ENCODE results near the gene NKX2-3. TPM values are rescaled to one million over a fixed set of nuclear protein-coding genes. Genes with fewer than 3 reads are reported as not detected.
A peak's percentile ranks its signal among the peaks of the same experiment; 100 is the strongest.

NKX2-3 gene
- total and polyA plus RNA-seq, 3 experiments from 2014 or later: not detected

- H3K27ac ChIP-seq (ENCODE audit: low read depth, low read length): no peak overlapping the region
- Mint-ChIP-seq H3K36me3 (no peaks in the 10 kb centered on the region), H3K27ac (no peak overlapping the region), H3K4me1 (peaks cover 8 to 11% (median 9%) of the 10 kb centered on the region in 3 donors), H3K27me3 (peaks cover 19 to 41% of the 10 kb centered on the region in 2 donors), H3K9me3 (no peaks in the 10 kb centered on the region), H3K4me3 (no peak overlapping the region)
- no peaks in the 10 kb centered on the region for H3K36me3 ChIP-seq (ENCODE audit: insufficient read depth, low read length)
- no peaks in the 10 kb centered on the region for H3K9me3 ChIP-seq (ENCODE audit: low read length)
- H3K27me3 ChIP-seq (ENCODE audit: insufficient read depth, low read length, poor library complexity, severe bottlenecking): no peaks in the 10 kb centered on the region
- POLR2A ChIA-PET: no interaction called here
- H3K4me1 ChIP-seq (ENCODE audit: insufficient read depth, low read length): no peaks in the 10 kb centered on the region
- CTCF ChIA-PET: interaction anchor here (1.8 kb wide), 1 partner anchor 56 kb away, joined by 4 read pairs; no protein-coding TSS in a partner anchor
- DNase-seq: no peak
- H3K4me3 ChIP-seq (ENCODE audit: low read length): no peak overlapping the region
Observed at GRCh38 chr10:99558708-99559107, 26.0 kb downstream of the NKX2-3 start.

GRCh38 chr10:99560277-99561126 is 27.8 kb downstream of the NKX2-3 start:
- Histone ChIP-seq H3K27ac (ENCODE audit: low read depth, low read length) (no peak overlapping the region), H3K36me3 (ENCODE audit: insufficient read depth, low read length) (no peaks in the 10 kb centered on the region), H3K4me3 (ENCODE audit: low read length) (no peak overlapping the region), H3K9me3 (ENCODE audit: low read length) (no peaks in the 10 kb centered on the region), H3K27me3 (ENCODE audit: insufficient read depth, low read length, poor library complexity, severe bottlenecking) (no peaks in the 10 kb centered on the region), H3K4me1 (ENCODE audit: insufficient read depth, low read length) (no peaks in the 10 kb centered on the region)
- Mint-ChIP-seq H3K4me1 (peaks cover 8 to 10% (median 9%) of the 10 kb centered on the region in 3 donors), H3K27me3 (peaks cover 12 to 26% of the 10 kb centered on the region in 2 donors), H3K27ac (peak overlapping the region in 1 of 8 donors; percentile 21), H3K4me3 (no peak overlapping the region), H3K36me3 (no peaks in the 10 kb centered on the region), H3K9me3 (no peaks in the 10 kb centered on the region)
- ChIA-PET CTCF (interaction anchor here (0.7 to 1.4 kb wide), 5 partner anchors 9 to 51 kb away, joined by 3 read pairs; no protein-coding TSS in a partner anchor), POLR2A (no interaction called here)
- DNase-seq: peak in 4 of 5 donors; percentile 20 to 50 (median 26)

GRCh38 chr10:99562631-99563030 is 29.9 kb downstream of the NKX2-3 start:
- H3K27me3 ChIP-seq (ENCODE audit: insufficient read depth, low read length, poor library complexity, severe bottlenecking): no peaks in the 10 kb centered on the region
- H3K9me3 Mint-ChIP-seq: no peaks in the 10 kb centered on the region
- DNase-seq: no peak
- H3K36me3 Mint-ChIP-seq: no peaks in the 10 kb centered on the region
- H3K9me3 ChIP-seq (ENCODE audit: low read length): no peaks in the 10 kb centered on the region
- ChIA-PET CTCF (no interaction called here), POLR2A (no interaction called here)
- H3K27ac Mint-ChIP-seq: no peak overlapping the region
- no peak overlapping the region for H3K27ac ChIP-seq (ENCODE audit: low read depth, low read length)
- H3K36me3 ChIP-seq (ENCODE audit: insufficient read depth, low read length): no peaks in the 10 kb centered on the region
- no peaks in the 10 kb centered on the region for H3K4me1 ChIP-seq (ENCODE audit: insufficient read depth, low read length)
- peaks cover 9 to 36% of the 10 kb centered on the region in 2 donors for H3K27me3 Mint-ChIP-seq
- no peak overlapping the region for H3K4me3 ChIP-seq (ENCODE audit: low read length)
- H3K4me1 Mint-ChIP-seq: no peaks in the 10 kb centered on the region
- no peak overlapping the region for H3K4me3 Mint-ChIP-seq

DNA sequence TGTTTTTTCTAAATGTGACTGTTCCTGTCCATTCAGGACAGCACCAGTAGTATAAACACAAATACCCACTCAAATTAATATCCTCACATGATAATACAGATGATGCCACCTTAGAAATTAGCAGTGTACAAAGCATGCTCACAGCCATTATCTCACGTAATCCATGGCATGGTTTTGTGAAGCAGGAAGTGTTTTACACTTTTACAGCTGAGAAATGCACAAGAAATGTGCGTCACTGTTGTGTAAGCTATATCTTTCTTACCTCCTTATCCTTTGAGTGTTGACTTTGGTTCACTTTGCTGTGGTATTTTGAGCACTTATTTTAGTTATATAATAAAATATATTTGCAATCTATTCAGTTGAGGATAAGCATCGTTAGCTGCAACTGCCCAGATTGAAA is 31.6 kb downstream of the NKX2-3 start:
- H3K27me3 ChIP-seq (ENCODE audit: insufficient read depth, low read length, poor library complexity, severe bottlenecking): no peaks in the 10 kb centered on the region
- CTCF ChIA-PET: no interaction called here
- Mint-ChIP-seq H3K27me3 (peaks cover 11 to 42% of the 10 kb centered on the region in 2 donors), H3K4me1 (no peaks in the 10 kb centered on the region), H3K27ac (no peak overlapping the region), H3K9me3 (no peaks in the 10 kb centered on the region), H3K36me3 (no peaks in the 10 kb centered on the region), H3K4me3 (no peak overlapping the region)
- H3K27ac ChIP-seq (ENCODE audit: low read depth, low read length): no peak overlapping the region
- no peak for DNase-seq
- POLR2A ChIA-PET: no interaction called here
- H3K9me3 ChIP-seq (ENCODE audit: low read length): no peaks in the 10 kb centered on the region
- H3K36me3 ChIP-seq (ENCODE audit: insufficient read depth, low read length): no peaks in the 10 kb centered on the region
- no peak overlapping the region for H3K4me3 ChIP-seq (ENCODE audit: low read length)
- H3K4me1 ChIP-seq (ENCODE audit: insufficient read depth, low read length): no peaks in the 10 kb centered on the region

- H3K36me3 Mint-ChIP-seq: no peaks in the 10 kb centered on the region
- H3K4me1 Mint-ChIP-seq: no peaks in the 10 kb centered on the region
- CTCF ChIA-PET: interaction anchor here (0.7 kb wide), 1 partner anchor 98 kb away, joined by 3 read pairs; no protein-coding TSS in a partner anchor
- H3K27me3 Mint-ChIP-seq: peaks cover 9 to 45% of the 10 kb centered on the region in 2 donors
- H3K4me3 Mint-ChIP-seq: no peak overlapping the region
- Histone ChIP-seq H3K4me3 (ENCODE audit: low read length) (no peak overlapping the region), H3K27ac (ENCODE audit: low read depth, low read length) (no peak overlapping the region), H3K4me1 (ENCODE audit: insufficient read depth, low read length) (no peaks in the 10 kb centered on the region), H3K9me3 (ENCODE audit: low read length) (no peaks in the 10 kb centered on the region), H3K36me3 (ENCODE audit: insufficient read depth, low read length) (no peaks in the 10 kb centered on the region), H3K27me3 (ENCODE audit: insufficient read depth, low read length, poor library complexity, severe bottlenecking) (no peaks in the 10 kb centered on the region)
- POLR2A ChIA-PET: no interaction called here
- no peak for DNase-seq
- no peak overlapping the region for H3K27ac Mint-ChIP-seq
- no peaks in the 10 kb centered on the region for H3K9me3 Mint-ChIP-seq
Observed at GRCh38 chr10:99565166-99565565, 32.4 kb downstream of the NKX2-3 start.

DNA sequence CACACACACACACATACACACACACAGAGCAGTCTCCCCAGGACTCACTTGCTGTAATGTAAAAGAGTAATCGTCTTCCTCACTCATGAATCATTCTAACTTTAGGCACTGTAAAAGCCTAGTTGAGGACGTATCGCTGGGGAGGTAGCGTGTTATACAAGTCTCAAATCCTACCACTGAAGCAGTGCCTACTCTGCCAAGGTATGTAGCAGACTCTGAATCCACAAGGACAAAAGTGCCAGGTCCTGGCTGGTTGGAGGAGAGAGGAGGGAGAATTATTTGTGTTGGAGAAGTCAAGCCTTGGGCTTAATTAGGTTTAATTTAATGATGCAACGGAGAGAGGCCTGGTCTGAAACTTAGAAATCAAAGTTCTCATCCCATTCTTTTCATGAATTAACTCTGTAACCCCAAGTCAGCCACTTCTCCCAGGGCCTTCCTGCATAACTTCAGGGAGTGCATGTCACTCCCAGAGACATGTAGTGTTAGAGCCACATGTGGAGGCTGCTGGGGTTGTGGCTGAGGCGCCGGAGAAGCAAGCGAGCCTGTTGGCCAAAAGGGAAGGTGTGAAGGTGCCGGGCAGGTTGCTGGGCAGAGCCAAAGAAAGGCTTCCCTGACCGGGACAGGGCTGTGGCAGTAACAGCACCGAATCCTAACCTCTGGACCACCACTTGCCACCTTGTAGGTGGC is 36.7 kb downstream of the NKX2-3 start:
- no peak overlapping the region for H3K27ac ChIP-seq (ENCODE audit: low read depth, low read length)
- POLR2A ChIA-PET: no interaction called here
- H3K27me3 ChIP-seq (ENCODE audit: insufficient read depth, low read length, poor library complexity, severe bottlenecking): no peaks in the 10 kb centered on the region
- CTCF ChIA-PET: no interaction called here
- no peak for DNase-seq
- Mint-ChIP-seq H3K27ac (no peak overlapping the region), H3K36me3 (no peaks in the 10 kb centered on the region), H3K9me3 (no peaks in the 10 kb centered on the region), H3K4me1 (no peaks in the 10 kb centered on the region), H3K4me3 (no peak overlapping the region), H3K27me3 (peaks cover 12 to 46% of the 10 kb centered on the region in 2 donors)
- H3K9me3 ChIP-seq (ENCODE audit: low read length): no peaks in the 10 kb centered on the region
- H3K36me3 ChIP-seq (ENCODE audit: insufficient read depth, low read length): no peaks in the 10 kb centered on the region
- H3K4me1 ChIP-seq (ENCODE audit: insufficient read depth, low read length): no peaks in the 10 kb centered on the region
- H3K4me3 ChIP-seq (ENCODE audit: low read length): no peak overlapping the region

DNA sequence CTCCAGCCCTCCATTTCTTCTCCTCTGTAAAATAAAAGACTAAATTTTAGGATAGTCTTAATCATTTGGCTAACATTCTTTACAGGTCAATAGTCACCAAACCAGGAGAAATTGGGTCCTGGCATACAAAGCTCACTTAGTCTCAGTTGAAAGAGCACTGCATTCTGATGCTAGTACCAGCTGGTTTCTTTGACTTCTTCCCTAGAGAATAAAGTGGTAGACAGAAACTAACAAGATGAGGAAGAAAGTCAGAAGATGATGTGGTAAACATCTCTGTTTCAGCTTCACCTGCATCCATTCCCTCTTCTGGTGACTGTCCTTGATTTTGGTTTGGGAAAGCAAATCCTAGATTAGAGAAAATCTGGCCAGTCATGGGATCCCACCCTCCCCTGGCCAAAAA is 37.2 kb downstream of the NKX2-3 start:
- POLR2A ChIA-PET: no interaction called here
- Mint-ChIP-seq H3K27ac (no peak overlapping the region), H3K27me3 (peaks cover 9 to 46% of the 10 kb centered on the region in 2 donors), H3K36me3 (no peaks in the 10 kb centered on the region), H3K4me3 (no peak overlapping the region), H3K4me1 (no peaks in the 10 kb centered on the region), H3K9me3 (no peaks in the 10 kb centered on the region)
- H3K9me3 ChIP-seq (ENCODE audit: low read length): no peaks in the 10 kb centered on the region
- H3K4me1 ChIP-seq (ENCODE audit: insufficient read depth, low read length): no peaks in the 10 kb centered on the region
- no peak overlapping the region for H3K4me3 ChIP-seq (ENCODE audit: low read length)
- no peak for DNase-seq
- no peaks in the 10 kb centered on the region for H3K27me3 ChIP-seq (ENCODE audit: insufficient read depth, low read length, poor library complexity, severe bottlenecking)
- CTCF ChIA-PET: no interaction called here
- H3K36me3 ChIP-seq (ENCODE audit: insufficient read depth, low read length): no peaks in the 10 kb centered on the region
- no peak overlapping the region for H3K27ac ChIP-seq (ENCODE audit: low read depth, low read length)

DNA sequence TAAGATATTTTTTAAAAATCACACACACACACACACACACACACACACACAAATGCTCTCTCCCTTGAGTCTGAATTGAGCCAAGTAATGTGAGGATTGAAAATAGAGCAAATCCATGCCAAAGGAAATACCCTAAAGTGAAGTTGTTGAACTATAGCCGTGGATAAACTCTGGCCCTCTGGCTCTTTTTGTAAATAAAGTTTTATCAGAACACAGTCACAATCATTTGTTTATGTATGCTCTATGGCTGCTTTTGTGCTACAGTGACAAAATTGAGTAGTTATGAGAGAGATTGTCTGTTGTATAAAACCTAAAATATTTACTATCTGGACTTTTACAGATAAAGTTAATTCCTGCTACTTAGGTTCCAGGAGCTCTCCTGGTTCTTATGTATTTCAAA is 39.1 kb downstream of the NKX2-3 start:
- Histone ChIP-seq H3K4me1 (ENCODE audit: insufficient read depth, low read length) (no peaks in the 10 kb centered on the region), H3K9me3 (ENCODE audit: low read length) (no peaks in the 10 kb centered on the region)
- H3K4me3 Mint-ChIP-seq: no peak overlapping the region

More for the DNA sequence above, 39.1 kb downstream of the NKX2-3 start:
- Histone ChIP-seq H3K36me3 (ENCODE audit: insufficient read depth, low read length) (no peaks in the 10 kb centered on the region), H3K4me3 (ENCODE audit: low read length) (no peak overlapping the region), H3K27ac (ENCODE audit: low read depth, low read length) (no peak overlapping the region), H3K27me3 (ENCODE audit: insufficient read depth, low read length, poor library complexity, severe bottlenecking) (no peaks in the 10 kb centered on the region)
- Mint-ChIP-seq H3K9me3 (no peaks in the 10 kb centered on the region), H3K36me3 (no peaks in the 10 kb centered on the region), H3K4me1 (no peaks in the 10 kb centered on the region), H3K27ac (peak overlapping the region in 1 of 8 donors; percentile 57), H3K27me3 (peaks cover 9 to 38% of the 10 kb centered on the region in 2 donors)
- no peak for DNase-seq
- ChIA-PET POLR2A (no interaction called here), CTCF (no interaction called here)

Measured in CD8-positive, alpha-beta memory T cell (primary cell).